ENCODE results near the gene TAPBPL.
A peak's percentile ranks its signal among the peaks of the same experiment; 100 is the strongest.
"Not testable (repeated sequence)": the region's sequence is repeated elsewhere in the genome, so short reads cannot be mapped to it uniquely, and the experiment has no call there.

Gene TAPBPL

GRCh38 chr12:6451348-6452244 is at the start of gene TAPBPL:
TSS of gene TAPBPL (plus strand) at chr12:6452042. CDS start at chr12:6452249, 207 bp downstream.
- FAIRE-seq (no peak), DNase-seq (ENCODE audit: low spot score) (peak; percentile 51)

GRCh38 chr12:6404390-6404789 is 47.5 kb upstream of the TAPBPL start:
- no peak for DNase-seq (ENCODE audit: low spot score)
- no peak for FAIRE-seq

GRCh38 chr12:6405963-6406362 is 45.9 kb upstream of the TAPBPL start:
- FAIRE-seq (no peak), DNase-seq (ENCODE audit: low spot score) (no peak)

GRCh38 chr12:6407236-6407954 is 44.4 kb upstream of the TAPBPL start:
- FAIRE-seq (no peak), DNase-seq (ENCODE audit: low spot score) (no peak)

GRCh38 chr12:6416596-6416995 is 35.2 kb upstream of the TAPBPL start:
- no peak for DNase-seq (ENCODE audit: low spot score)
- no peak for FAIRE-seq

GRCh38 chr12:6418796-6419195 is 33.0 kb upstream of the TAPBPL start:
- FAIRE-seq (no peak), DNase-seq (ENCODE audit: low spot score) (no peak)

- FAIRE-seq, result no peak
- no peak for DNase-seq (ENCODE audit: low spot score)
Observed at GRCh38 chr12:6420364-6420763, 31.5 kb upstream of the TAPBPL start.

- DNase-seq (ENCODE audit: low spot score) (peak; percentile 77), FAIRE-seq (peak; percentile 55)
Observed at GRCh38 chr12:6423267-6424007, 28.4 kb upstream of the TAPBPL start.

GRCh38 chr12:6424008-6424347 is 27.9 kb upstream of the TAPBPL start:
- FAIRE-seq (no peak), DNase-seq (ENCODE audit: low spot score) (no peak)

GRCh38 chr12:6424866-6425265 is 27.0 kb upstream of the TAPBPL start:
- DNase-seq (ENCODE audit: low spot score), result no peak
- no peak for FAIRE-seq

- peak; percentile 47 for DNase-seq (ENCODE audit: low spot score)
- FAIRE-seq, result no peak
Observed at GRCh38 chr12:6425590-6426531, 26.0 kb upstream of the TAPBPL start.

GRCh38 chr12:6426882-6427671 is 24.8 kb upstream of the TAPBPL start:
- FAIRE-seq (peak; percentile 45), DNase-seq (ENCODE audit: low spot score) (peak; percentile 76)

- not testable (repeated sequence) for FAIRE-seq
Observed at GRCh38 chr12:6427796-6428195, 24.0 kb upstream of the TAPBPL start.

GRCh38 chr12:6428326-6428725 is 23.5 kb upstream of the TAPBPL start:
- FAIRE-seq, result no peak
- DNase-seq (ENCODE audit: low spot score), result no peak

More at GRCh38 chr12:6427796-6428195, 24.0 kb upstream of the TAPBPL start:
- not testable (repeated sequence) for DNase-seq (ENCODE audit: low spot score)

- FAIRE-seq, result peak; percentile 81
Observed at GRCh38 chr12:6430124-6430989, 21.5 kb upstream of the TAPBPL start.

GRCh38 chr12:6432991-6433390 is 18.9 kb upstream of the TAPBPL start:
- no peak for FAIRE-seq
- DNase-seq (ENCODE audit: low spot score), result no peak

More at GRCh38 chr12:6430124-6430989, 21.5 kb upstream of the TAPBPL start:
- peak; percentile 89 for DNase-seq (ENCODE audit: low spot score)

- FAIRE-seq (no peak), DNase-seq (ENCODE audit: low spot score) (no peak)
Observed at GRCh38 chr12:6434205-6435140, 17.4 kb upstream of the TAPBPL start.
